ENCODE measurements around the gene DTNB. TPM values are rescaled to one million over a fixed set of nuclear protein-coding genes. Genes with fewer than 3 reads are reported as not detected.

DTNB gene
- total and polyA plus RNA-seq, 10 of the 15 experiments (the other 5 are each of a cell fraction or from before 2014, with no cell fraction given): 4.5 to 30.6 (median 11.9) TPM

GRCh38 chr2:25337891-25338290, 335.5 kb downstream of the DTNB start:
- 77% methylated on average over 7 of the region's 7 CpGs for WGBS (ENCODE audit: insufficient coverage, insufficient replicate concordance, low lambda C conversion rate, missing lambda C conversion rate)
- FAIRE-seq (no peak), ATAC-seq (no peak), DNase-seq (ENCODE audit: low read depth, low spot score) (no peak)
- Histone ChIP-seq H3K36me3 (ENCODE audit: control insufficient read depth in 2 of 2, insufficient read depth in 2 of 2, low read length in 1 of 2) (no peaks in the 10 kb centered on the region; a peak in 2 of 4 replicates), H3K27me3 (replicated peaks in 1 of 2; ENCODE audit: control insufficient read depth in 2 of 2, insufficient read depth in 2 of 2, low read length in 1 of 2) (no peaks in the 10 kb centered on the region), H3K27ac (ENCODE audit: control insufficient read depth, insufficient read depth) (no peak overlapping the region), H3K4me3 (no peak overlapping the region), H4K20me1 (ENCODE audit: control insufficient read depth, insufficient read depth) (peaks cover 5% of the 10 kb centered on the region), H3K79me2 (ENCODE audit: control insufficient read depth, insufficient read depth, low read length) (peaks cover 29% of the 10 kb centered on the region), H3K4me1 (ENCODE audit: control insufficient read depth, insufficient read depth, low read length) (peaks cover 25% of the 10 kb centered on the region), H2AFZ (ENCODE audit: control insufficient read depth, low read depth, low read length) (no peak overlapping the region), H3K9ac (ENCODE audit: control insufficient read depth, insufficient read depth, low read length) (no peak overlapping the region), H3K4me2 (ENCODE audit: control insufficient read depth, insufficient read depth) (no peak overlapping the region), H3K9me3 (replicated peaks; ENCODE audit: control insufficient read depth, insufficient read depth, low read length) (no peaks in the 10 kb centered on the region)
- BruUV-seq (replicated peaks): no TSS peak
- ChIA-PET RAD21 (ENCODE audit: unreplicated experiment) (interaction anchor here (0.7 kb wide), 1 partner anchor 362 kb away, joined by 3 read pairs; no protein-coding TSS in a partner anchor), CTCF (interaction anchor here (1.1 to 2.1 kb wide), 2 partner anchors 23 to 24 kb away, joined by 3 to 9 read pairs; no protein-coding TSS in a partner anchor), SMC1A (ENCODE audit: uncharacterized antibody, unreplicated experiment) (interaction anchor here (1.8 kb wide), 1 partner anchor 59 kb away, joined by 7 read pairs; no protein-coding TSS in a partner anchor), POLR2A (interaction anchor here (1.0 kb wide), 1 partner anchor 181 kb away, joined by 3 read pairs; no protein-coding TSS in a partner anchor)
- TF ChIP-seq ZNF24 (IDR thresholded peaks at IDR 0.05) (no peak), MYB (IDR thresholded peaks at IDR 0.05; ENCODE audit: borderline replicate concordance, low read depth, low read length) (no peak), CREM (IDR thresholded peaks at IDR 0.05; ENCODE audit: low read depth) (no peak), HCFC1 (IDR thresholded peaks at IDR 0.05; ENCODE audit: low read length) (no peak), GABPA (IDR thresholded peaks at IDR 0.05; ENCODE audit: low read depth) (no peak), MYC (IDR thresholded peaks at IDR 0.05; ENCODE audit: insufficient read depth, insufficient read length, insufficient replicate concordance, low read length, severe bottlenecking) (no peak)
- TF ChIP-seq, protein P1, sequence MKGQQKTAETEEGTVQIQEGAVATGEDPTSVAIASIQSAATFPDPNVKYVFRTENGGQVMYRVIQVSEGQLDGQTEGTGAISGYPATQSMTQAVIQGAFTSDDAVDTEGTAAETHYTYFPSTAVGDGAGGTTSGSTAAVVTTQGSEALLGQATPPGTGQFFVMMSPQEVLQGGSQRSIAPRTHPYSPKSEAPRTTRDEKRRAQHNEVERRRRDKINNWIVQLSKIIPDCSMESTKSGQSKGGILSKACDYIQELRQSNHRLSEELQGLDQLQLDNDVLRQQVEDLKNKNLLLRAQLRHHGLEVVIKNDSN (IDR thresholded peaks at IDR 0.05; ENCODE audit: borderline replicate concordance, extremely low read length, insufficient read depth, low read depth, low read length): no peak
- intact Hi-C loops (cut with micrococcal nuclease; ENCODE audit: unreplicated experiment) (no loop called here), in situ Hi-C loops (cut with MboI) (no loop called here)

Data from GM12878 (cell line).